Ishikawa (cell line): ENCODE measurements around the gene SLC24A4.

Experiments used
- CEBPB ChIP-seq: IDR thresholded peaks from 2 replicates; pipeline ENCODE4 v1.6.1; 2012
- CREB1 ChIP-seq: IDR thresholded peaks from 2 replicates; pipeline ENCODE4 v1.6.1; 2012; ENCODE audit warnings: low read depth
- EGR1 ChIP-seq: IDR thresholded peaks from 2 replicates; pipeline ENCODE4 v1.6.1; 2012
- EP300 ChIP-seq: IDR thresholded peaks from 2 replicates; pipeline ENCODE4 v1.6.1; 2012; ENCODE audit warnings: borderline replicate concordance
- FOXM1 ChIP-seq: IDR thresholded peaks from 2 replicates; pipeline ENCODE4 v1.6.1; 2012; ENCODE audit warnings: low read depth, borderline replicate concordance
- MAX ChIP-seq: IDR thresholded peaks from 2 replicates; pipeline ENCODE4 v1.6.1; 2012
- NFIC ChIP-seq: IDR thresholded peaks from 2 replicates; pipeline ENCODE4 v1.6.1; 2012
- RAD21 ChIP-seq: IDR thresholded peaks from 2 replicates; pipeline ENCODE4 v1.6.1; 2012; ENCODE audit warnings: low read depth
- TCF12 ChIP-seq: IDR thresholded peaks from 2 replicates; pipeline ENCODE4 v1.6.1; 2012; ENCODE audit warnings: low read depth
- TEAD4 ChIP-seq: IDR thresholded peaks from 2 replicates; pipeline ENCODE4 v1.6.1; 2012
- USF1 ChIP-seq: IDR thresholded peaks from 2 replicates; pipeline ENCODE4 v1.6.1; 2012

GRCh38 chr14:92546347-92547053, 223.5 kb downstream of the SLC24A4 start:
- no peak for TF ChIP-seq TEAD4
- TF ChIP-seq TCF12 = no peak
- TF ChIP-seq CEBPB = no peak
- TF ChIP-seq FOXM1 = no peak
- TF ChIP-seq EGR1 = no peak
- TF ChIP-seq NFIC = no peak
- no peak for TF ChIP-seq RAD21
- no peak for TF ChIP-seq EP300
- no peak for TF ChIP-seq CREB1
- no peak for TF ChIP-seq MAX
- no peak for TF ChIP-seq USF1
